NCI-H2081 treated with DMSO at 0.1 percent for 48 hours (cell line): ENCODE measurements around the gene C17orf67.

ENCODE experiments used
- DNase-seq: peaks from one replicate; lab custom pipeline; 2025; lab: John Stamatoyannopoulos, UW

The C17orf67 gene

DNA sequence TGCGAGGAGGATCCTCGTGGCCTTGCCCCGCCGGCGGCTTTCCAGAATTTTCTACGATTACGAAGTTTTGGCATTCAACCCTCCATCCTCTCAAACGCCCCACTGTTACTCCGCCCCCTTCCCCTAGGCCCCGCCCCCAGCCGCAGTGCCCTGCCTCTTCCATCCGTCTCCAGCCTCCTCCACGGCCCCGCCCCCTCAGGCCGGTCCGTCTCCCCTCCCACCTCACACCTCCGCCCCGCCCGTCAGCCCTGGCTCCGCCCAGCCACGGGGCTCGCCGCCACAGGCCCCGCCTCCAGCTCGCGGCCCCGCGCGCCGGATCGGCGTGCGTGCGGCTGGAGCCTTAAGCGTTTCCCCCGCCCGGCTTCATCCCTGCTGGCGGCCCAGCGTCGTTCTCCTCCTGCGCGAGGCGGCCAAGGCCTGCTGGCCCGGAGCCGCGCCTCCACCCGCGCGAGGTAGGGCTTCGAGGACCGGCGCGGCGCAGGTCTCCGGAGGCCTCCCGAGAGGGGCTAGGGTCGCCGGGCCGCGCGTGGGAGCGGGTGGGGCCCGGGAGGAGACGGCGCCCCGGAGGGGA is at the start of gene C17orf67, which contains the start of gene DGKE:
Gene C17orf67 (minus strand): TSS at position 112 of the 571 bp plus-strand sequence. CDS start 18,110 bp downstream, outside the sequence.
Gene DGKE (plus strand): TSS at position 343 of the 571 bp plus-strand sequence. CDS start 645 bp downstream, outside the sequence.
- DNase-seq: peak; percentile 51

DNA sequence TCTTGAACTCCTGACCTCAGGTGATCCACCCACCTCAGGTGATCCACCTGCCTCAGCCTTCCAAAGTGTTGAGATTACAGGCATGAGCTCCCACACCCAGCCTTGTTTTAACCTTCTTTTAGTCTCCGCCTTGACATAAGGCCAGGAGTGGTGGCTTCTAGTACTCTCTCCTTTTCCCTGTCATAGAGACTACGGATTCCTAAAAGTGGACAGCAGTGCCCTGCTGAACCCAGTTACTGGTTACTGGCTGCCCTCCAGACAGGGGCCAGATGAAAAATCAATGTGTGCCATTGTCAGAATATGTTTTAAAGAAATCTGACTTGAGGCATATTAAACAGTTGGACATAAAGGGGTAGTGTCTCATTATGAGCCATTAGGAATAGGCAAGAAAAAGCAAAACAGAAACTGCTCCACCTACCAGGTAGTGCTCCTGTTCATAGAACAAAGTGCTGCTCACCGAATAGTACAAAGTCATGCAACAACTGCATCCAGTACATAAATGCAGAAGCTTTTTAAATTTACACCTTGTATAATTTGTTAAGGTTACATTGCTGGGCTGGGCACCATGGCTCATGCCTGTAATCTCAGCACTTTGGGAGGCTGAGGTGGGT is 48.1 kb upstream of the C17orf67 start:
- no peak for DNase-seq

GRCh38 chr17:56880571-56880970 is 46.9 kb upstream of the C17orf67 start:
- DNase-seq: no peak

DNA sequence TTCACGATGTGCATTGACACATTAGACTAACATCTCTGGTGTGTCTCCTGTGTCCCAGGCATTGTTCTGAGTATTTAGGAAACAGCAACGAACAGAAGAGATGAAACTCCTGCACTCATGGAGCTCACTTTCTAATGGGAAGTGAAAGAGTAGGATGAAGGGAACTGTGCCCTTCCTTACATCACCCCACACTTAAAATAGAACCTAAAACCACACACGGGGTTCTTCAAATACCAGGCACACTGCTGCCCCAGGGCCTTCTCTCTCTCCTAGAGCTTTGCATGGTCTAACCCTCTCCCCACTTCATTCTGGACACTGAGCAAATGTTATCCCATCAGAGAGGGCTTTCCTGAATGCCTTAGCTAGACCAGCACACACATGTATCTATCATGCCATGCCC is 46.4 kb upstream of the C17orf67 start:
- no peak for DNase-seq

DNA sequence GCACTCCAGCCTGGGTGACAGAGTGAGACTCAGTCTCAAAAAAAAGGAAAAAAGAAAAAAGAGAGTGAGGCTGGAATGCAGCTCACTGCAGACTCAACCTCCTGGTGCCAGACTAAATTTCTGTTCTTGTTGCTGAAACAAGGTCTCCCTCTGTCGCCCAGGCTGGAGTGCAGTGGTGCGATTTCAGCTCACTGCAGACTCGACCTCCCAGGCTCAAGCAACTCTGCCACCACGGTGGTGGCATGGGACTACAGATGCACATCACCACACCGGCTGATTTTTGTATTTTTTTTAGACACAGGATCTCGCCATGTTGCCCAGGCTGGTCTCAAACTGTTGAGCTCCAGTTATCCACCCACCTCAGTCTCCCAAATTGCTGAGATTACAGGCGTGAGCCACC is 45.6 kb upstream of the C17orf67 start:
- no peak for DNase-seq

DNA sequence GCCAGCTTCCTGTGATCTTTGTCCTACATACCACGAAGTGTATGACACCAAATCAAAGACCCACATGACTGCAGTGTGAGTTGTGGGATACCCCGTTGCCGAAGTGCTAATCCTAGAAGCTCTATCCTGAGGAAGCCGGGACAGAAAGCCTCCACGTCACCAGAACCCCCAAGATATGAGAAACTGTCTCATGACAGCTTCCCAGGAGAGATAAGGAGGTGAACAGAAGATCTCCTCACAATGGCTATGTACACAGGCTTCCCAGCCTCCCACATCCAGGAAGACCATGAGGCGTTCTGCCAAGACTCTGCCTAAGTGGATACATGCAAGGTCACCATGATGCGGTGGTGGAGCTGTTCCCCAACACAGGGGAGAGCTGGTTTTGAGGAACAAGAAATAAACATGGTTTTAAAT is 43.1 kb upstream of the C17orf67 start:
- no peak for DNase-seq

DNA sequence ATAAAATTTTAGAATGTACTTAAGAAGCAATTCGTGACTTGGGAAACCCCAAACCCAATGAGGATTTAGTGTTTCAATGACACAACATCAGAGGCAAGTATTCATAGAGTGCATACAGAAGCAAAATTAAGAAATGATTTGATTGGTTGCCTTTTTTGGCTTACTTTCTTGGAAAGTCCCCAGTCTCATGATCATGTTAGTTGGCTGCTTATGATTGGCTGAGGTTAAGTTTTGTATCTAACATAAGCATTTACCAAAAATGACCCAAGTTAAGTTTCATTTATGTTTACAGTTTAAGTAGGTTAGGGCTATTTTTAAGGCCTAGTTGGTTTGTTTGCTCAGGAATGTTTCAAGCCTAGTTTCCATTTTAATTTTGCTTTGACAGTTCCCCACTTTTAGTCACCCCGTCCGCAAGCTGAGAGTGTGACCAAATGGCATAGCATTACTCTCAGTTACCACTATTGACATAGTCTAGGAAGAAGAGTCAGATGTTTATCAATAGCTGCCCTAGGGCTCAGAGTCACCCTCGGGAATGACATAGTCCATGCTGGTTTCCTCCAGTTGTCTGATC is 36.4 kb upstream of the C17orf67 start:
- DNase-seq: no peak

DNA sequence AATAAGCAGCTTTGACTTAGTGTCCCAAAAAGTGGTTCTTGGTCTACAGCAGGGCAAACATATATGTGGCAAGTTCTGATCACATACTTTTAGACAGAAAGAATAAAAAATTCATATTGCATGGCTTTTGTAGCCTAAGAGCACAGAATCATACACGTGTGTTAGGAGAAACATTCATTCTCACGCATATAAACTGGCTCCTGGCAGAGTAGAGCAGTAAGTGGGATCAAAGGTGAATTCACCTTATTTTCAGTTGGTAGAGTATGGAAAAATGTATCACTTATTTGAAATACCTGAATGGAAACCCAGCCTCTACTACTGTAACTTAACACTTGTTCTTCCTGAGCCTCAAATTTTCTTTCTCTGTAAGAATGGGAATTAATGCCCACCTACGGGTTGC is 35.0 kb upstream of the C17orf67 start:
- no peak for DNase-seq

DNA sequence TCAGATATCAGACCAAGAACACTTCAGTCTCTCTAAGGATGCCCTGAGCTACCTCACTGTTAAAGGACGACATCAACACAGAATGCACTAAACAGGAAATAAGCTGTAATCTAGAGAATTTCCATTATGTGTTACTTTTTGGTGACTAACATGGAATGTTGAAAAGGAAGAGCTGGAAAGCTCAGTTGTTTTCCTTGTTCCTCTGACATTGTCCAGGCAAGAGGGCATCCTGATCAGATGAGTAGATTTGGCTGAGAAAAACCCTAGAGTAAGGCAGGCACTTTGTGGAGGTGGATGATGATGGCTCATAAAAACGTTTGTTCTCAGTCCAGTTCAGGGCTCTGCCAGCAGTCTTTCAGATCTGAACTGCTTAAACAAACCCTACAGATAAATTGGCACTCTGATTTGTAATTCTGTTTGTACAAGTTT is 34.2 kb upstream of the C17orf67 start:
- no peak for DNase-seq

DNA sequence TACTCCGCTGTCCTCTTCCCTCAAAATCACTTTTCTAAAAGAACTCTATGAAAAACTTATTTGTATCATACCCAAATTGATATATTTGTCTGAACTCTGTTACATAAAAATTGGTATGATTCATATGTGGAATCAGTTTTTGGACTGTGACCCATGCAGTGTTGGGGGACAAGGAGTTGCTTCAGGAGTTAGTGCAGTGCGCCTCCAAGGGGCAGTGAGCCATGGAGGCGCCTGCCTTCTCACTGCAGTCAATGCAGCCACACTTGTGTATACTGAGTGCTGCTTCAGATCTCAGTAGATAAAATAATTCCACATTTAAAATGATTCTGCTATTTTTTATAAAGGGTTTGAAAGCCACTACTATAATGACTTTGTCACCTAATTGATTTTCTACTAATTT is 32.8 kb upstream of the C17orf67 start:
- no peak for DNase-seq

GRCh38 chr17:56866076-56866475 is 32.4 kb upstream of the C17orf67 start:
- DNase-seq: no peak

DNA sequence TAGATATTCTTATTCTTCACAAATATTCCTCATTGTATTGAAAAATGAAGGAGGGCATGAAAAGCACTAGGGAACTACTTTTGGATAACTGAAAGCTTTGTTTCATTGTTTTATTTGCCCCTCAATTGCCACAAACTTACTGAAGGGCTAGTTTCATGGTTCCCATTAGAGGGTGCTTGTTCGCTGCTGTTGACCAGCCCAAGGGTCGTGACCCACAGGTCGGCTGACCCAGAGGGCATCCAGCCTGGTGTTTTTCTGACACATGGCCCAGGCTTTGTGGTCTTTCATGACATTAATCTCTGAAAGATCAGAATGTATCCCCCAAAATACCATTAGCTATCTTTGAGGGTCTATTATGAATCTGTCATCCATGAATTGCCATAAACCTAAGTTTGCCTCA is 30.3 kb upstream of the C17orf67 start:
- DNase-seq: no peak

- no peak for DNase-seq
Observed at GRCh38 chr17:56861899-56862298, 28.2 kb upstream of the C17orf67 start.

DNA sequence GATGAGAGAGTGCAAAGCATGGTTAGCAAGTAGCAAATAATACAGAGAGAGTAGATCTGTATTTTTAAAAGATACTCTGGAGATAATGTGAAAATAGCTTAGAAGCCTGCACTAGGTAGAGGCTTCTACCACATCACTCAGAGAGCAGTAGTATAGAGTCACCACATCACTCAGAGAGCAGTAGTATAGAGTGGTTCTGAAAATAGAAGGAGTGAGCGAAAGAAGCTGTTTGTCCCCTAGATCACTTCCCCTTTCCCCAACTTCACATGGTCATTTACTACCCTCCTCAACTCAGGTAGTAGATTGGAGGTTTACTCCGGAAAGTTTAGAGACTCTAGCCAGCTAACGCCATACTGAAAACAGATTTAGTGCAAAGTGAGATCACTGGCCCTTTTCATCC is 17.3 kb upstream of the C17orf67 start:
- DNase-seq: no peak

GRCh38 chr17:56850591-56850990 is 16.9 kb upstream of the C17orf67 start:
- DNase-seq: no peak

DNA sequence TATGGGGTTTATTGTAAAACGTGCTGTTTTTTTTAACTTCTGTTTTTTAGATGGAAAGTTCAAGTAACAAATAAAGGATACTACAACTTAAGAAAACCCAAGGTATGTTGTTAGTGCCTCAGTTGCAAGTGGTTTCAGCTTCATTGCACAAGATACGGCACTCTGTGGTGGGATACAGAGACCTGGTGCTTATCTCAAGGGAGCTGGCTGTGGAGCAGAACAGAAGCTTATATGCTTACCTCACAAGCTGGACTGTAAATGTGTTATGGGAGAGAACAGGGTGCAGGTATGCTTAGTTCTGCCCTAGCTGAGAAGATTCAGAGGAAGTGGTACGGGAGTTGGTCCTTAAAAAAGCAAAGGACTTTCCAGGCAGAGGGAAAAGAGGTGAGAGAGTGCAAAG is 15.4 kb upstream of the C17orf67 start:
- no peak for DNase-seq

- no peak for DNase-seq
Observed at GRCh38 chr17:56847106-56847505, 13.4 kb upstream of the C17orf67 start.

DNA sequence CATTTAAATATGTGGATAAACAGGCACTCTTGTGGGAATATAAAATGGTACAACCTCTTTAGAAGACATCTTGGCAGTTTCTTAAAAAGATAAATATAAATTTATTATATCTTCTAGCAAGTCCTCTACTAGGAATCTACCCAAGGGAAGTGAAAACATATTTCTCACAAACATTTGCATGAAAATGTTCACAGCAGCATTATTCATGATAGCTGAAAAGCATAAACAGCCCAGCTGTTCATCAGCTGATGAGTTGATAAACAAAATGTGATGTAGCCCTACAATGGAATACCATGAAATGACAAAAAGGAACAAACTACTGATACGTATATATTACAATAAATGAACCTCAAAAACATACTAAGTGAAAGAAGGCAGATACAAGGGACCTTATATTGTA is 12.2 kb upstream of the C17orf67 start:
- DNase-seq: no peak

DNA sequence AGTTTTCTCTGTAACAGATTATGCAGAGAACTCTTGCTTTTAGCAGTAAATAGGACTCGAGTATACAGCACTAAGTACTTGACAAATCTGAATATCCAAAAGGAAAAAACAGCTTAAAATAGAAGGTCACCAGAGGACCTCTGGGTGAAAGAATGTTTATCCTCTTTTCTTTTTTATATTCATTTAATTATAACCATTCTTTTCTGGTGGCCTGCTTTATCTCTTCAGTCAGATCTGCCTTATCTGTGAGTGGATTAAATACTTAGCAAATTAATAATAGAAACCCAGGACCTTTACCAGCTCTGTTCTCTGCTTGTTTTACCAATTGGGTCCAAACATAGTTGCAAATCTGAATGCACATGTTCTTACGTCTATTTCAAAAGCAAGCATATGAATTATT is 8.9 kb upstream of the C17orf67 start:
- DNase-seq: no peak

DNA sequence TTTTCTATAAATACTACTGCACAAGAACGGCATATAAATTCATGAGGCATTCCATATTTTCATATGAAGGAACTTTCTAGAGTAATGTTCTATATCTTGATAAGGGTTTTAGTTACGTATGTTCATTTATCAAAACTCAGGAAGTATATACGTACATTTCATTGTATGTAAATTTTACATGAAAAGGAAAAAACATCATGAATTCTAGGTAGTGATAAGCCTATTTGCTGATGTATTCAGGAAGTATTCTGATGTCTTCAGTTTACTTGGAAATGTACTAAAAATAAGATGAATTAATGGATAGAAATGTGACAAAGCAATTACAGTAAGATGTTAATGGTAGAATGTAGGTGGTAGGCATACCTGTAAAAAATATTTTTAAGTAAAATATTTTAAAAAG is 5.0 kb upstream of the C17orf67 start:
- DNase-seq: no peak

GRCh38 chr17:56835264-56835585 is 1.5 kb upstream of the C17orf67 start:
- DNase-seq: no peak

DNA sequence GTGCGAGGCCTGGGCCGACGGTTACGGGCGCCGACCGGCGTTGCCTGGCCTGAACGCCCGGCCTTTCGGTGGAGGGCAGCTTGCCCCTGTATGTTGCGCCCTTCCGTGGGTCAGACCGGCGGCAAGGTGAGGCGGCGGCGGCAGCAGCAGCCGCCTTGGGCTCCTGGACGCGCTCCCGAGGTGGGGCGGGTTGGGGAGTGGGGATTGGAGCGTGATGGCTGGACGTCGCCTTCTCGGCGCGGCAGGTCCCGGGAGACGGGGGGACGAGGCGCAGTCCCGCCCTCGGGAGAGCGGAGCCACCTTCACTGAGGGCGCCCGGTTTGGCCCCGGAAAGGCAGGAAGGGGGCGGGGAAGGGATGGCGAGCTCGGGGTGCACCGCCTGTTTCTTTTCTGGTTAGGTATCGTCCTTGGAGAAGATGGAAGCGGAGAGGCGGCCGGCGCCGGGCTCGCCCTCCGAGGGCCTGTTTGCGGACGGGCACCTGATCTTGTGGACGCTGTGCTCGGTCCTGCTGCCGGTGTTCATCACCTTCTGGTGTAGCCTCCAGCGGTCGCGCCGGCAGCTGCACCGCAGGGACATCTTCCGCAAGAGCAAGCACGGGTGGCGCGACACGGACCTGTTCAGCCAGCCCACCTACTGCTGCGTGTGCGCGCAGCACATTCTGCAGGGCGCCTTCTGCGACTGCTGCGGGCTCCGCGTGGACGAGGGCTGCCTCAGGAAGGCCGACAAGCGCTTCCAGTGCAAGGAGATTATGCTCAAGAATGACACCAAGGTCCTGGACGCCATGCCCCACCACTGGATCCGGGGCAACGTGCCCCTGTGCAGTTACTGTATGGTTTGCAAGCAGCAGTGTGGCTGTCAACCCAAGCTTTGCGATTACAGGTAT is 902 bp upstream of the C17orf67 start:
- peak; percentile 31 for DNase-seq
